Mononuclear cell (primary cell): Measurements from ENCODE around the gene DPP7. TPM values are rescaled to one million over a fixed set of nuclear protein-coding genes. Genes with fewer than 3 reads are reported as not detected.

Experiments used
- H3K27me3 ChIP-seq: 2 replicates; pipeline ENCODE4 v1.6.0; 2011; ENCODE audit warnings: low read length, control low read depth; ENCODE audit not compliant: insufficient read depth
- H3K4me1 ChIP-seq: 2 replicates; pipeline ENCODE4 v1.5.1; 2011; ENCODE audit warnings: mild to moderate bottlenecking, low read length, control low read depth; ENCODE audit not compliant: insufficient read depth
- H3K4me3 ChIP-seq: 2 replicates; pipeline ENCODE4 v1.5.1; 2011; ENCODE audit warnings: mild to moderate bottlenecking, low read length, moderate library complexity
- H3K9me3 ChIP-seq: 2 replicates; pipeline ENCODE4 v1.5.1; 2011; ENCODE audit warnings: low read depth, mild to moderate bottlenecking, control low read depth, low read length
- total RNA-seq: library from RNA; depleted of rRNA; stranded (reverse); fragments of >200 nt; gene quantifications from one replicate; pipeline ENCODE4 v1.2.3, GENCODE V29; 2012

Gene DPP7
- total RNA-seq, 1 donor: 86.9 TPM

DNA sequence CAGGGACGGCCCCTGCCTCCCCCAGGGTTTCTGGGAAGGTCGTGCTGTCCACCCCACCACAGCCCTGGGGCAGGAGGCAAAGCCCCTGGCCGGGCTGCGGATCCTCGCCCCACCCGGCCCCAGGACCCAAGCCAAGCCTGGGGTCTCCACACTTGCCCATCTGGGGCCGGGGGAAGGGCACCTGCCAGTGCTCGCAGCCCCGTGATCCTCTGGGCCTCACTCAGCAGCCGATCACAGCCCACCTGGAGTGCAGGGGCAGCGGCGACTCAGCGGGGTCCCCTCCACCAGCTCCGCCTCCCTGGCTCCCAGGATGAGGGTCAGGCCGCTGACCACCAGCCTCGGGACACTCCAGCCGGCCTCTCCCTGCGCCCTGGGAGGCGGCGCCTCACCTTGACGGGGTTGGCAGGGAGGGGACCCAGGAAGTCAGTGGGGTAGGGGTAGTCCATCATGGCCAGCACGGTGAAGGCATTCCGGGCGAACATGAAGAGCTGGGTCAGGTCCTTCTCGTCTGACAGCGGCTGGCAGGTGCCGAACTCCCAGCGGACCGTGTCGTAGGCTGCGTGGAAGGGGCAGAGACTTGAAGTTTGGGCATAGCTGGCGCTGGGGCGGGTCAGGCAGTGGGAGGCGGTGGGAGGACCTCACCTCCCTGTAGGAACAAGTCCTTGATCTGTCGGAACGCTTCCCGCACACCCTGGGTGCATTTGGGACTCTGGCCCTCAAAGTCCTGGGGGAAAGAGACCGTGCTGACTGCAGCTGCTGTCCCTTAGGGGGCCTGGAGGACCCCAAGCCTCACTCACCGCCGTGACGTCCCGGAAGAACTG lies 1.8 kb downstream of the DPP7 start:
- Histone ChIP-seq H3K9me3 (no peaks in the 10 kb centered on the region), H3K4me1 (peaks cover 14% of the 10 kb centered on the region), H3K4me3 (no peak overlapping the region), H3K27me3 (no peaks in the 10 kb centered on the region)

GRCh38 chr9:137111788-137112563 lies 2.6 kb downstream of the DPP7 start:
- no peak overlapping the region for H3K4me3 ChIP-seq
- no peaks in the 10 kb centered on the region for H3K9me3 ChIP-seq

GRCh38 chr9:137110911-137111787 lies 3.4 kb downstream of the DPP7 start:
- H3K27me3 ChIP-seq: no peaks in the 10 kb centered on the region
- H3K9me3 ChIP-seq: no peaks in the 10 kb centered on the region
- H3K4me3 ChIP-seq: no peak overlapping the region
- H3K4me1 ChIP-seq: peaks cover 14% of the 10 kb centered on the region

More at GRCh38 chr9:137111788-137112563, 2.6 kb downstream of the DPP7 start:
- H3K4me1 ChIP-seq: peaks cover 14% of the 10 kb centered on the region
- H3K27me3 ChIP-seq: no peaks in the 10 kb centered on the region

GRCh38 chr9:137110147-137110910 lies 4.2 kb downstream of the DPP7 start:
- H3K4me1 ChIP-seq: peaks cover 13% of the 10 kb centered on the region

GRCh38 chr9:137109250-137110146 lies 5.0 kb downstream of the DPP7 start:
- Histone ChIP-seq H3K4me3 (no peak overlapping the region), H3K4me1 (peaks cover 6% of the 10 kb centered on the region), H3K27me3 (no peaks in the 10 kb centered on the region), H3K9me3 (no peaks in the 10 kb centered on the region)

More at GRCh38 chr9:137110147-137110910, 4.2 kb downstream of the DPP7 start:
- H3K4me3 ChIP-seq: no peak overlapping the region
- no peaks in the 10 kb centered on the region for H3K9me3 ChIP-seq
- no peaks in the 10 kb centered on the region for H3K27me3 ChIP-seq

DNA sequence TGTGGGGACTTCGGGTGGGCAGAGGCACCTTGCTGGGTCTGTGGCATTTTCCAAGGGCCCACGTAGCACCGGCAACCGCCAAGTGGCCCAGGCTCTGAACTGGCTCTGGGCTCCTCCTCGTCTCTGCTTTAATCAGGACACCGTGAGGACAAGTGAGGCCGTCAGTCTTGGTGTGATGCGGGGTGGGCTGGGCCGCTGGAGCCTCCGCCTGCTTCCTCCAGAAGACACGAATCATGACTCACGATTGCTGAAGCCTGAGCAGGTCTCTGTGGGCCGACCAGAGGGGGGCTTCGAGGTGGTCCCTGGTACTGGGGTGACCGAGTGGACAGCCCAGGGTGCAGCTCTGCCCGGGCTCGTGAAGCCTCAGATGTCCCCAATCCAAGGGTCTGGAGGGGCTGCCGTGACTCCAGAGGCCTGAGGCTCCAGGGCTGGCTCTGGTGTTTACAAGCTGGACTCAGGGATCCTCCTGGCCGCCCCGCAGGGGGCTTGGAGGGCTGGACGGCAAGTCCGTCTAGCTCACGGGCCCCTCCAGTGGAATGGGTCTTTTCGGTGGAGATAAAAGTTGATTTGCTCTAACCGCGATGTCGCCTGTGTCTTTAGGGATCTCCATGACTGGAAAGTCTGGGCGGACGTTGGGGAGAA lies 5.8 kb downstream of the DPP7 start:
- no peaks in the 10 kb centered on the region for H3K27me3 ChIP-seq
- no peaks in the 10 kb centered on the region for H3K9me3 ChIP-seq
- peaks cover 6% of the 10 kb centered on the region for H3K4me1 ChIP-seq
- H3K4me3 ChIP-seq: no peak overlapping the region

DNA sequence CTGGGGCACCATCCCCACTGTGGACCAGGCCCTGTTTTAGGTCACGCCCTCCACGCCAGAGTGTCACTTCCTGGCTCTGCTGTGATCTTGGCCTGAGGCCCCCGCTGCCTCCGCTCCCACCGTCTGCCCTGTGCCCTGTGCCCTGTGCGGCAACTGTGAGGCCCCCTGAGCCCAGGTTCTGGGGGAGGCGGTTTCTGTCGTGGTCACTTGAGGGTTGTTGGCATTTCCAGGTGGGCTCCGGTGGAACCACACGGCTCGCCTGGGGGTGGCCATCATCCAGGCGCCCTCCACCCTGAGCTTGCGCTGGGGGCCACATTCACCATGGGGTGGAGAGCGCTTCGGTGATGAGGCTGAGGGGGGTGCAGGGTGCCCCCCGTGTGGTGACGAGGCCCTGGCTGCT lies 6.6 kb downstream of the DPP7 start:
- Histone ChIP-seq H3K27me3 (no peaks in the 10 kb centered on the region), H3K4me3 (no peak overlapping the region), H3K4me1 (no peaks in the 10 kb centered on the region), H3K9me3 (no peaks in the 10 kb centered on the region)

DNA sequence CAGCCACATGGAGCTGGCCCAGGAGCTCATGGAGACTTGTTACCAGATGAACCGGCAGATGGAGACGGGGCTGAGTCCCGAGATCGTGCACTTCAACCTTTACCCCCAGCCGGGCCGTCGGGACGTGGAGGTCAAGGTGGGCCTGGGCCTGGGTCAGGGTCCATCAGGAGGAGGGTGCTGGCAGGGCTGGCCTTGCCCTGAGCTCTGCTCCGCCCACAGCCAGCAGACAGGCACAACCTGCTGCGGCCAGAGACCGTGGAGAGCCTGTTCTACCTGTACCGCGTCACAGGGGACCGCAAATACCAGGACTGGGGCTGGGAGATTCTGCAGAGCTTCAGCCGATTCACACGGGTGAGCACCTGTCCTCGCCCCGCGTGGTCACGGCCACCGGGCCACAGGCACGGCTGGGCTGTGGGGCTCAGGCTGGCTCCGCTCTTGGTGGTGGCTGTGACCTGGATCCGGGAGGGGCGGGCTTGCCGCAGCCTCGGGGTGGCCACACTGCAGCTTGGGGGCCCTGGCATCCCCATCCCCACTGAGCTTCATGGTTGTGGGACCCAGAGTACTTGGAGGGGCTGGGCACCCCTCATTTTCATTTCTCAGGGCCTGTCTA lies 7.1 kb downstream of the DPP7 start:
- Histone ChIP-seq H3K4me1 (no peaks in the 10 kb centered on the region), H3K9me3 (no peaks in the 10 kb centered on the region), H3K4me3 (no peak overlapping the region), H3K27me3 (no peaks in the 10 kb centered on the region)

GRCh38 chr9:137106662-137107250 lies 7.8 kb downstream of the DPP7 start:
- Histone ChIP-seq H3K4me1 (no peaks in the 10 kb centered on the region), H3K27me3 (no peaks in the 10 kb centered on the region), H3K4me3 (no peak overlapping the region), H3K9me3 (no peaks in the 10 kb centered on the region)

DNA sequence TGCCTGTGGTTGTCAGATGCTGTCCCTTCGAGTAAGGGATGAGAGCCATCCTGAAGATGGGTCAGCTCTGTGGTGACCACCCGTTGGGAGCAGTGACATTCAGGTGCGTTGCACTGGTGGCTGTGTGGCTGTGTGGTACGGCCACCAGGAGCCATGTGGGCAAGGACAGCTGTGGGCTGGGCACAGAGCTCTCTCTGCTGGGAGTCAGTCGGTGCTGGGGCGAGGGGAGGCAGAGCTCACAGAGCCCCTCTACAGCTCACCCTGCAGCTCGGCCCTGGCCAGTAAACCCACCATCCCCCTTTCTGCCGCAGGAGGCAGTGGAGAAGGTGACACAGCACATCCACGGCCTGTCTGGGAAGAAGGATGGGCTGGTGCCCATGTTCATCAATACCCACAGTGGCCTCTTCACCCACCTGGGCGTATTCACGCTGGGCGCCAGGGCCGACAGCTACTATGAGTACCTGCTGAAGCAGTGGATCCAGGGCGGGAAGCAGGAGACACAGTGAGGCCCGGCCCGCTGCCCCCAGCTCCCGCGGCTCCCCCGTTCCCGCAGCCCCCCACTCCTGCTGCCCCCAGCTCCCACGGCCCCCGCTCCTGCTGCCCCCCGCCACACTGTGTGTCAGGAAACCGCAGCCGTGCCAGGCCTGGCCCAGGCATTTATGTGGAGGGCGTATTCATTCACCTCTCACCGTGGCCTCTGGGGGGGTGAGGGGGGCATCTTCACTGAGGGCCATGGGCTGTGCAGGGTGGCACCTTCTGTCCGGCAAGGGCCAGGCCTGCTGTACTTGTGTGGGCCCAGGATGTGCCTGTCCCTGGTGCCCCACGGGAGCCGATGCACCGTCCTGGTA lies 8.5 kb downstream of the DPP7 start:
- H3K4me3 ChIP-seq: no peak overlapping the region
- no peaks in the 10 kb centered on the region for H3K4me1 ChIP-seq
- no peaks in the 10 kb centered on the region for H3K9me3 ChIP-seq
- H3K27me3 ChIP-seq: no peaks in the 10 kb centered on the region

DNA sequence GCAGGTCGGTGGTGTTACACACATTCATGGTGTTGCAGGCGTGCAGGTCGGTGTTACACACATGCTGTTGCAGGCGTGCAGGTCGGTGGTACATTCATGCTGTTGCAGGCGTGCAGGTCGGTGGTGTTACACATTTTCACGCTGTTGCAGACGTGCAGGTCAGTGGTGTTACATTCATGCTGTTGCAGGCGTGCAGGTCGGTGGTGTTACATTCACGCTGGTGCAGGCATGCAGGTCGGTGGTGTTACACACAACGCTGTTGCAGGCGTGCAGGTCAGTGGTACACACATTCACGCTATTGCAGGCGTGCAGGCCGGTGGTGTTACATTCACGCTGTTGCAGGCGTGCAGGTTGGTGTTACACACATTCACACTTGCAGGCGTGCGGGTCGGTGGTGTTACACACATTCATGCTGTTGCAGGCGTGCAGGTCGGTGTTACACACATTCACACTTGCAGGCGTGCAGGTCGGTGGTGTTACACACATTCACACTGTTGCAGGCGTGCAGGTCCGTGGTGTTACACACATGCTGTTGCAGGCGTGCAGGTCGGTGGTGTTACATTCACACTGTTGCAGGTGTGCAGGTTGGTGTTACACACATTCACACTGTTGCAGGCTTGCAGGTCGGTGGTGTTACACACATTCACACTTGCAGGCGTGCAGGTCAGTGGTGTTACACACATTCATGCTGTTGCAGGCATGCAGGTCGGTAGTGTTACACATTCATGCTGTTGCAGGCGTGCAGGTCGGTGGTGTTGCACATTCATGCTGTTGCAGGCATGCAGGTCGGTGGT lies 11.1 kb downstream of the DPP7 start:
- Histone ChIP-seq H3K4me3 (no peak overlapping the region), H3K4me1 (no peaks in the 10 kb centered on the region), H3K9me3 (no peaks in the 10 kb centered on the region), H3K27me3 (no peaks in the 10 kb centered on the region)
